Lung (tissue), 12 donors: ENCODE data around the gene CCDC146. TPM values are rescaled to one million over a fixed set of nuclear protein-coding genes. Genes with fewer than 3 reads are reported as not detected.

Experiments used
- ATAC-seq: fragments of 200-7000 bp; cut with Tn5 transposase; one replicate; pipeline ENCODE4 v1.9.1; 2020; ENCODE audit warnings: moderate number of reproducible peaks; ENCODE audit not compliant: insufficient read depth, low FRiP score
- DNase-seq, 3 donors: peaks; one replicate each; pipeline ENCODE4 v3.0.0-alpha.2; 2013 to 2017
- H3K27ac ChIP-seq, 2 donors: one replicate each; pipeline ENCODE4 v1.5.1; 2013; ENCODE audit warnings: mild to moderate bottlenecking in 2 of 2, moderate library complexity in 2 of 2, control low read depth in 1 of 2, inconsistent platforms in 1 of 2, low read depth in 1 of 2, low read length in 1 of 2
- H3K27me3 ChIP-seq, 3 donors: one replicate each; pipeline ENCODE4 v1.5.1; 2013; ENCODE audit warnings: low read length in 2 of 3; ENCODE audit not compliant: control insufficient read depth in 3 of 3, insufficient read depth in 3 of 3
- H3K36me3 ChIP-seq, 4 donors: one replicate each; pipeline ENCODE4 v1.5.1; 2013; ENCODE audit warnings: low read length in 4 of 4, mild to moderate bottlenecking in 1 of 4, moderate library complexity in 1 of 4; ENCODE audit not compliant: control insufficient read depth in 4 of 4, insufficient read depth in 4 of 4
- H3K4me1 ChIP-seq, 5 donors: one replicate each; pipeline ENCODE4 v1.5.1; 2013; ENCODE audit warnings: low read length in 5 of 5, mild to moderate bottlenecking in 2 of 5, moderate library complexity in 1 of 5; ENCODE audit not compliant: control insufficient read depth in 5 of 5, insufficient read depth in 5 of 5
- H3K4me3 ChIP-seq: one replicate; pipeline ENCODE4 v1.5.1; 2013; ENCODE audit warnings: mild to moderate bottlenecking, control low read depth, moderate library complexity
- H3K9ac ChIP-seq, 2 donors: one replicate each; pipeline ENCODE4 v1.5.1; 2013; ENCODE audit warnings: low read length in 2 of 2, control low read depth in 1 of 2; ENCODE audit not compliant: insufficient read depth in 1 of 2
- H3K9me3 ChIP-seq, 4 donors: one replicate each; pipeline ENCODE4 v1.5.1; 2013; ENCODE audit warnings: low read length in 3 of 4, mild to moderate bottlenecking in 1 of 4, moderate library complexity in 1 of 4; ENCODE audit not compliant: control insufficient read depth in 4 of 4, insufficient read depth in 3 of 4
- CTCF ChIP-seq: IDR thresholded peaks from 2 replicates; pipeline ENCODE4 v1.5.1; 2012; ENCODE audit warnings: mild to moderate bottlenecking; ENCODE audit errors: control extremely low read depth, extremely low read depth
- WGBS, 2 donors: extraction: QIAGEN DNeasy Blood & Tissue Kit; methylation state at CpG; one replicate each; pipeline ENCODE4 v1.1.7; 2013; 5-methylcytosine and 5-hydroxymethylcytosine counted together
- polyA plus RNA-seq, 2 donors: library from polyadenylated mRNA; stranded (reverse); fragments of 200-250 nt; gene quantifications; one replicate each; pipeline ENCODE4 v1.2.1, GENCODE V29; 2013
- total RNA-seq, 2 donors: library from RNA; depleted of rRNA in 1 of 2; stranded (reverse); fragments of >200 nt in 1 of 2; gene quantifications; one replicate each; pipeline ENCODE4 v1.2.1, GENCODE V29; 2014 to 2021
- donor health status: control.
- donor health status: control.
- donor health status: Bipolar disorder and iron deficiency.
- donor health status: healthy.
- donor health status: DM: yes; HTN: yes; CAD: no.

CCDC146 gene
- total and polyA plus RNA-seq, 4 donors: 8.4 to 29.6 (median 17.4) TPM

- H3K4me3 ChIP-seq: no peak overlapping the region
- H3K9ac ChIP-seq: no peak overlapping the region
- no peak for ATAC-seq
Observed at GRCh38 chr7:77281780-77282478, 159.5 kb downstream of the CCDC146 start.

GRCh38 chr7:77282897-77283296, 160.5 kb downstream of the CCDC146 start:
- Histone ChIP-seq H3K36me3 (peaks cover 0 to 3% (median 0%) of the 10 kb centered on the region in 4 donors), H3K27me3 (no peaks in the 10 kb centered on the region), H3K4me3 (no peak overlapping the region), H3K4me1 (peaks cover 0 to 16% (median 0%) of the 10 kb centered on the region in 5 donors), H3K9me3 (no peaks in the 10 kb centered on the region), H3K27ac (peak overlapping the region in 1 of 2 donors; percentile 29), H3K9ac (no peak overlapping the region)
- no peak for TF ChIP-seq CTCF
- 68 to 79% methylated on average over 1 of the region's 1 CpG for WGBS, 2 donors
- no peak for DNase-seq
- ATAC-seq: no peak

More at GRCh38 chr7:77281780-77282478, 159.5 kb downstream of the CCDC146 start:
- Histone ChIP-seq H3K27ac (no peak overlapping the region), H3K4me1 (peaks cover 0 to 16% (median 0%) of the 10 kb centered on the region in 5 donors), H3K27me3 (no peaks in the 10 kb centered on the region), H3K9me3 (no peaks in the 10 kb centered on the region), H3K36me3 (peaks cover 0 to 3% (median 0%) of the 10 kb centered on the region in 4 donors)
- no peak for TF ChIP-seq CTCF
- 76 to 87% methylated on average over 3 of the region's 3 CpGs for WGBS, 2 donors
- DNase-seq: no peak

GRCh38 chr7:77284005-77284404, 161.6 kb downstream of the CCDC146 start:
- peaks cover 0 to 16% (median 0%) of the 10 kb centered on the region in 5 donors for H3K4me1 ChIP-seq

More at GRCh38 chr7:77284005-77284404, 161.6 kb downstream of the CCDC146 start:
- no peaks in the 10 kb centered on the region for H3K27me3 ChIP-seq
- no peak overlapping the region for H3K27ac ChIP-seq
- no peak overlapping the region for H3K4me3 ChIP-seq
- ATAC-seq (no peak), DNase-seq (no peak)
- peaks cover 0 to 3% (median 0%) of the 10 kb centered on the region in 4 donors for H3K36me3 ChIP-seq
- no peaks in the 10 kb centered on the region for H3K9me3 ChIP-seq
- no peak for TF ChIP-seq CTCF
- H3K9ac ChIP-seq: no peak overlapping the region
- WGBS, 2 donors: 89 to 92% methylated on average over 4 of the region's 4 CpGs
